HL-60/S4 treated with phorbol 12-myristate 13-acetate at 8.2 ng/mL for 4 days and 3 days (cell line): ENCODE results near the gene RNF44.
"Not testable (repeated sequence)": the region's sequence is repeated elsewhere in the genome, so short reads cannot be mapped to it uniquely, and the experiment has no call there.

Source experiments
- in situ Hi-C: fragments of 300-500 bp; cut with MboI; formaldehyde crosslinking; loops from 2 replicates; pipeline ENCODE4 v1.15.0; 2022; ENCODE audit warnings: low sequenced_read_pairs

The RNF44 gene

DNA sequence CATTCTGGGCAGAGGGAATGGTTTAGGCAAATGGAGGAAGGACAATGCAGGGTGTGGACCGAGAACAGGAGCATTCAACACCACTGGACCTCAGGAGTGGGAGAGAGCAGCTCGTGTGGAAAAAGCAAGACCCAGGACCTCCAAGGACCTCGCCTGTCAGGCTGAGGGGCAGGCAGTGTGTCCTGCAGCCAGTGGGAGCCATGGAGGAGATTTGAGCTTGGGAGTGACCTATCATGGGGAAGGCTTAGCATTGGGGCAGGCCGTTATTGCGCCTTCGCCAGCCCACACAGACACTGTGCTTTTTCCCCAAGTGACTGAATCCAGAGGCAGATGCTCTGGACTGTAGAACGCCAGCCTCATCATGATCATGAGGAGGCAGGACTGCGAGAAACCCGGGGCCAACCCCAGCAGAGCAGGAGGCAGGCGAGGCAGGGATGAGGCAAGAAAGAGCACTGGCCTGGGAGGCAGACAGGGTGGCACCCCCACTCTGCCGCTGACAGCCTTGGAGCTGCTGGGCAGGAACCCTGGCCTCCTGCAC is 15.2 kb upstream of the RNF44 start:
- in situ Hi-C loops, result no loop called here

DNA sequence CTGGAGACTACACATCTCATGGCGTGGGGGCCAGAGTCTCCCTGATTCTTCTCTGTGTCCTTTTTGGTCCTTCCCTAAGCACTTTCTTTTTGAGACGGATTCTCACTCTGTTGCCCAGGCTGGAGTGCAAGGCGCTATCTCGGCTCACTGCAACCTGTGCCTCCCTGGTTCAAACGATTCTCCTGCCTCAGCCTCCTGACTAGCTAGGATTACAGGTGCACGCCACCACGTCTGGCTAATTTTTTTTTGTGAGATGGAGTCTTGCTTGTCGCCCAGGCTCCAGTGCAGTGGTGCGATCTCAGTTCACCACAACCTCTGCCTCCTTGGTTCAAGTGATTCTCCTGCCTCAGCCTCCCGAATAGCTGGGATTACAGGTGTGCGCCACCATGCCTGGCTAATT is 13.7 kb upstream of the RNF44 start:
- in situ Hi-C loops, result not testable (repeated sequence)

DNA sequence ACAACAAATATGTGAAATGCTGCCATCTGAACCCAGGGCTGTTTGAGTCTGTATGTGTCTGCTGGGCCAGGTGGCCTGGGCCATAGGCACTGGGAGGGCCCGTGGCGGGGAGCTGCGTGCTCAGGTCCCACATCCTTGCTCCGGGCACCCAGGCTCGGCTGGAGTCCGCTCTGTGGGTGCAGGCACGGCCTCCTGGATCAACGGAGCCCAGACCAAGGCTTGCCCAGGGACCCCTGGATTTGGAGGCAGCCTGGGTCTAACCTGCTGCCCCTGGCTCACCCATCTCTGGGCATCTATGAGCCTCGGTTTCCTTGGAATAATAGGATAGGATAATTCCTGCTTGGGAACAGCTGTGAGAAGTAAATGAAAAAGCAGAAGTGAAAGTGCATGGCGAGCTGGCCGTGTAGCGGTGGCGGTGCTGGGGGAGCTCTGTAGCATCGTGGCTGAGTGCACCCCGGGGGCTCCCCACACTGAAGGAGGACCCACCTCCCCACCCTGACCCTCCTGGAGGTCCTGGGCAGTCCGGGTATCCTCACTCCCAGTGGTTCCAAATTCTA is 13.2 kb upstream of the RNF44 start:
- in situ Hi-C loops, result no loop called here

DNA sequence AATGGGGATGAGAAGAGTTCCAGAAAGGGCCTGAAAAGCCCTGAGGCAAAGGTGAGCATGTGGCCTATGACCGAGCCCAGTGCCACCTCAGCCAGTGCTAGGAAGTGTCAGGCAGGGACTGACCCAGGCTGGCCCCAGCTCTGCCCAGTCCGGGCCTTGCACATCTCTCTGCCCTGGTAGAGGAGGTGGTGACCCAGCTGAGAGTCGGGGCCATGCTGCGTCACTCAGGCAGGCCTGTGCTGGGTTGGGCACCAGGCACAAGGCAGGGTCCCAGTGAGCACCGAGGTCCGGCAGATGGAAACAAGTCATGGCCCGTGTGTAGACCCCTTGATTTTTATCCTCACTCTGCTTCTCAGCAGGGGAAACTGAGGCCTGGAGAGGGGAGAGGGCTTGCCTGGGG is 12.7 kb upstream of the RNF44 start:
- in situ Hi-C loops, result no loop called here

DNA sequence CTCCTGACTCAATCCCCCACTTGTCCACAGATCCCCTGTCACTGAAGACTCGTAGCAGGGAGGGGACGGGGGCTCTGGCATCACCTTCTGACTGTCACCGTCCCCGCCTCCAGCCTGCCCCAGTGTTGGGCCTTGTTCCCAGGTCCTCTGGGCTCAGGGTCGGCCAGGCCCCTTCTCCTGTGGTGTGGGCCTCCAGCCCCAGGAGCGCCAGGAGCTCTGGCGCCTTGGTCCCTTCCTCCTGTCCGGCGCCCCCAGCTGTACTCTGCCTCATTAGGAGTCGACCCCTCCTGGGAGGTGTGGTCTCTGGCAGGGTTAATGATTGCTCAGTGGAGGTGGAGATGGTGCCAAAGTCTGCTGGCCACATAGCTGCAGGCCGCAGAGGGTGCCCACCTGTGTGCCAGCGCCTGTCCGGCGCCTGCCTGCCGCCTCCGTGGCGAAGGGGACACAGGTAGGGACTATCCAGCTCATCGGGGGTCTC is 11.8 kb upstream of the RNF44 start, which contains the start of gene CDHR2:
Gene CDHR2 (plus strand): TSS at position 376 of the 478 bp plus-strand sequence. CDS start 16,011 bp downstream, outside the sequence.
- in situ Hi-C loops, result no loop called here

DNA sequence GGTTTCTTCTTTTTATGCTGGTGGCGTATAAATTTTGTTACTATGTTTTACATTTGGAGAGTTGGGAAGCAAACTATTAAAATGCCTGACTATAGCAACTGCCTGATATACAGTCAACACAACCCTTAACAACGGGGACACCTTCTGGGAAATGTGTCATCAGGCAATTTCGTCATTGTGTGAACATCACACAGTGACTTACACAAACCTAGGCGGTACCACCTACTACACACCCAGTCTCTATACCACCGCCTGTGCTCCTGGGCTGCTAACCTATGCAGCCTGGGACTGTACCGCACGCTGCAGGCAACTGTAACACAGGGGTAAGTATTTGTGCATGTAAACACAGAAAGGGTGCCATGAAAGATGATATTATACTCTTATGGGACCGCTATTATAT is 10.6 kb upstream of the RNF44 start:
- in situ Hi-C loops, result no loop called here

DNA sequence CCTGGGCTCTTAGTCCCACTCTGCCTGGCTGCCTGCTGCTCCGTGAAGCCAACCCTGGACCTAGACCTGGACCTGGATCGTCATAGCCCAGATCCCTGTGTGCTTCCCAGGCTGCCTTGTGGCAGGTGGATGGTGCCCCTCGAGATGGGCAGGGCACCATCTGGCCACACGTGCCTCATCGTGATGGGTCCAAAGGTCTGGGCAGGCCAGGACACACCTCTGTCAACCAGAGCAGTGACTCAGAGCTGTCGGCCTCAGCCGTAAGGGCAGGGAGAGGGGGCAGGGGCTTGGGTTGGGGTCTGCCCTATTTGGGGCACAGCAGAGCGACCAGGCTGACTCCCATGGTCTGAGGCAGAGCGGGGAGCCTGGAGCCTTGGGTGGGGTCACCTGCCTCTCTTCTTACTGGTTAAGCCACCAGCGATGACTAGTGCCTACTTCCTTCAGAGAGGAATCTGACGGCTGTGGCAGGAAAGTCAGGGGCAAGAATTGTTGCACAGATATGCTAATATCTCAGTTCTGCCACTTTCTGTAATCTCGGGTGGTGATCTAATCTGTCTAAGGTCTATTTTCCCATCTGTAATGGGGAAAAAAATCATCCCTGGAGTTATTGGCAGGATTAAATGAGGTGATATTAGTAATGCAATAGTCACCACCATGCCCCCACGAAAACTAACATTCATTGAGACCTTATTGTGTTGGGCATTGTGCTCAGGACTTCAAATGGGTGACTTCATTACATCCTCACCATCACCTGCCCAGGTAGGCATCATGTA is 8.7 kb upstream of the RNF44 start:
- in situ Hi-C loops, result no loop called here

DNA sequence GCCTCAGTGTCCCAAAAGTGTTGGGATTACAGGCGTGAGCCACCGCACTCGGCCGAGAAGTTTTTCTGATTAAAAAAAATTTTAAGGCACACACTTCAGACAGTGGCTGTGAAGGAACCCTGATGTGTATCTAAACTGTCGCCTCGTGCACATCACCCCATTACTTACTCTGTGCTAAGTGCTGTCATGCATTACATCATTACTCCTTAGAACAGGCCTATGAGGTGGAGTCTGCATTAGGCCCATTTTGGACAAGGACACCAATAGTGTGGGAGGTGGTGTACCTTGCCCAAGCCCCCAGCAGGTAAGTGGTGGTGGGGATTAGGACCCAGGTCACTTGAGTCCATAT is 8.2 kb upstream of the RNF44 start:
- in situ Hi-C loops, result no loop called here

DNA sequence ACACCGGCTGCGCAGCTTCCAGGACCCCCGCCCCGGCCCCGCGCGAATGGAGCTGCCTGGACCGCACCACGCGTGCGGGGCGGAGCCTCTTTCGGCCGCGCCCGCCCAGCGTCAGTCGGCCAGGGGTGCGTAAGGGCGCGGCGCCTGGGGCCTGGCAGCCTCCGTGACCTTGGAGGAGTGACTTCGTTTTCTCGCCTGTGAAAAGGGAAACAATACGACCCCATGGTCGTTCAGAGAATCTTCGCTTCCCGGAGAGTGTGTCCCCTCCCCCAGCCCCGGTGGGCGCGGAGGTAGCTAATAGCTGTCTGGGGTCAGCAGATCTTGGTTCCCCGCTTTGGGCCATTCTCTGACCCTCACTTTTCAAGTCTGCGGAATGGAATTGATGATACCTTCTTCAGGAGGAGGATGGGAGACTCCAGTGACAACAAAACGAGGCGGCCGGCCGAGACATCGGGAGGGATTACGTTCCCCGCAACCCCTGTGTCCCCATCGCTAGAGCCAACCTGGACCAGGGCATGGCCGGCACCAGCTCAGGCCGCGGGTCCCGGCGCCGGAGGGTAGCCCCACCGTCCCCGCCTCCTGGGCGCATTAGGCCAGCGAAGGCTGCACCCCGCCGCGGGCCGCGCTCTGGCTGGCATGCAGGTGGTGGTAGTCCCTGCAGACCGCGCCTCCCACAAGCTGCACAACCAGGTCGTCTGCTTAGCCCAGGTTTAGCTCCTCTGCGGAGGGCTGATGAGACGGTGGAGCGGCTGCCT is 6.4 kb upstream of the RNF44 start:
- in situ Hi-C loops, result no loop called here

DNA sequence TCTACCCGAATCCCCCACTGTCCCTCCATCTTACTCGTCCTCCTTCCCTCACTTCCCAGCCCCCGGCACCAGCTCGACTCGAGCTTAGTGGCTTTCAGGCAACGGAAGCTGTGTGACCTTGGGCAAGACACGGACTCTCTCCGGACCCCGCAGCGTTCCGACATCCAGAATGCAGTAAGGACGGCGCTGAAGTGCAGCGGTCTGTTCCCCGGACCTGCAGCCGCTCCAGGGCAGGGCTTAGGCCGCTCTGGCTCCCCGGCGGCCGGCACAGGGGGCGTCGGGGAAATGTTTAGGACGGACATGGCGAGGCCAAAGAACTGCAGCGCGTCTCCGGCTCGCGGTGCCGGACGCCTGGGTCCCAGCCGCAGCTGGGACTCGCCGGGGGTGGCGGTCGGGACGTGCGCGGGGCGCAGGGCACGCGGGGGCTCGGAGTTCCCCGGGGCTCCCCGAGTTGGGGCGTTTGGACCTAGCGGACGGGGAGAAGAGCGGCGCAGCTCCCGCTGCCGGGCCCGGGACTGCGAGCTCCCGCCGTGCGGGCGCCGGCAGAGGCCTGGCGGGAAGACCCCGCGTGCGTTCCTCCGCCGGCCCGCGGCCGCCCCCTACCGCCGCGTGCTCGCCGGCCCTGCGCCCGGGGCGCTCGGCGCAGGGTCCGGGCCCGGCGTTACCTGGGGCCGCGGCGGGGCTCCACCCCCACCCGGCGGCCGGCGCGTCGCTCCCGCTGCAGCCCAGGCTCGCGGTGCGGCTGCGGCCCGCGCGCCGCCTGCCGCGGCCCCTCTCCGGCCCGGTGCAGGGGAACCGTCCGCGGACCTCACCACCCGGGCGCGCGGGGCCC is 5.6 kb upstream of the RNF44 start:
- in situ Hi-C loops, result no loop called here

DNA sequence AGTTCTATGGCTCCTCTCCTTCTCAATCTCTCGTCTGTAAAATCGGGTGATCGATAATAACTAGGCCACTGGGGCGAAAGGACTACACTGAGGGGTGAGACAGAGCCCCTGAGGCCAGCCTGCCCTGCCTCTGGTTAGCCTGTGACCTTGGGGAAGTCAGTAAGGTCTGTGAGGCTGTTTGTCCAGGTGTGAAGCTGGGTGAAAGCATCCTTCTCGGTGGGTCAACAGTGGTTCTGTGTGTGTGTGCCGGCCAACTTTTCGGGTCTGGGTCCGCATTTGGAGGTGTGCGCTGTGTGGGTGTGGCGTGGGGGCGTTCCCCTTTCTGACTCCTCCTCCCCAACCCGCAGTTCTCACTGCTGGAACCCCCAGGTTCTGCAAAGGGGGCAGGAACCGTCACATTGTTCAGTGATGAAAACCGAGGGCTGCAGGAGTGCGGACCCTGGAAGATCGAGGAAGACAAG is 5.0 kb upstream of the RNF44 start:
- in situ Hi-C loops, result no loop called here

DNA sequence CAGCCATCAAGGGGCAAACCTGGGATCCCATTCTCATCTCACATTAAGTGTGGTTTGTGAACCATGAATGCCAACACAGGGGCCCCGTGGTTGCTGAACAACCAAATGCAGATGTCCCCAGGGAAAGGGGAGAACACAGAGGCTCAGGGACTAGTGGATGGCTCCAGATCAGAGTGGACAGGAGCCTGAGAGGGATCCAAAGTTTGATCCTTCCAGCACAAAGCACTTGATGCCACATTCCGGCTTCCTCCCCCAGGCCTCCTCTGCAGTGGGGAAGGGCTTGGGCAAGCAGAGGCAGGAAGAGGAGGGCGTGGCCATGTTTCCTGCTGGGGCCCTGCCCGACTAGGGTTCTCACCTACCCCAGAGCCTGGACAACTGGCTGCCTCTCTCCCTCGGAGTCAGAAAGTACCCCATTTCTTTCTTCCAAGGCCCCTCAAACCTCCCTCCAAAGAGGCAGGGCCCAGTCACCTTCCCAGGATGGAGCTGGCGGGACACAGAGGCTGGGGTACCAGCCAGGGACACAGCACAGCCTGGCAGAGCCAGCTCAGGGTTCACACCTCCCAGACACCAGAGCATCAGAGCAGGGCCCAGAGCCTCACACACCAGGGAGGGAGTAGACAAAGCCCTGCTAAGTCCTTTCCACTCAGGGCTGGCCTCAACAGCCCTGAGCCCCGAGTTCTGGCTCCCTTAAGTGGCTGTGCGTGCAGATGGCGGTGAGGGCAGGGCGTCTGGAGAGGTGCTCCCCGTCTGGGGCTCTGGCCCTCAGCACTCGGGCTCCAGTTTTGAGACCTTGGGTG is 4.3 kb upstream of the RNF44 start:
- in situ Hi-C loops, result no loop called here

DNA sequence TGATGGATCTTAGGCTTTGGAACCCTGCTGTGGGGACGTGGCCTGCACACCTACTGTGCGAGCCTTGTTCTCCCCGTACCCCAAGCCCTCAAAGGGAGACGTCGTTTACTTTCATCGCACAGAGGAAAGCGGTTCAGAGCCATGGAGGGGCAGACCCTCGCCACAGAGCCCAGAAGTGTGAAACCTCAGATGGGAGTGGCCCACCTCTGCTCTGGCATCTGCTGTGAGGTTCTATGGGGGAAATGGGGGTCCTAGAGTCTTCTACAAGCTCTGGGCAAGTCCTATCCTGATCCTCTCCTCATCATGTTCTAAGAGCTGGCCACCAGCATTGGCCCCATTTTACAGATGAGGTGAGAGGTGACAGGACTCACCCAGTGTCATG is 3.7 kb upstream of the RNF44 start:
- in situ Hi-C loops, result no loop called here

DNA sequence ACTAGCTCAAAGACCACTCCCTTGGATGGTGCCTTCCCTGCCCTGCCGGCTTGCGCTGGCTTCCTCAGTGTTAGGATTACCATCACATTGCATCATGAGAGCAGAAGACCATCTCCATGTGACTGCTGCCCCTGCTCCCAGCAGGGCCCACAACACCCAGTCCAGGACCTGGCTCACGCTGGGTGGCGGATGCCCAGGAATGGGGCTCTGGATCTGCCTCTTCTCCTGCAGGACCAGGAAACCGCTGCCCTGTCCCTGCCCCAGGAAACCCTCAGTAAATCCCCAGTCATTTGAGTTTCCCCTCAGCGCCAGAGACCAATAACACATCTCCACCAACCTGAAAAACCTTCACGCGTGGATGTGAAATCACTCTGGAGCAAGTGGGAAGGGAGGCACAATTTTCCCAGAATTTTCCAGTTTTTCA is 3.3 kb upstream of the RNF44 start:
- in situ Hi-C loops, result no loop called here

DNA sequence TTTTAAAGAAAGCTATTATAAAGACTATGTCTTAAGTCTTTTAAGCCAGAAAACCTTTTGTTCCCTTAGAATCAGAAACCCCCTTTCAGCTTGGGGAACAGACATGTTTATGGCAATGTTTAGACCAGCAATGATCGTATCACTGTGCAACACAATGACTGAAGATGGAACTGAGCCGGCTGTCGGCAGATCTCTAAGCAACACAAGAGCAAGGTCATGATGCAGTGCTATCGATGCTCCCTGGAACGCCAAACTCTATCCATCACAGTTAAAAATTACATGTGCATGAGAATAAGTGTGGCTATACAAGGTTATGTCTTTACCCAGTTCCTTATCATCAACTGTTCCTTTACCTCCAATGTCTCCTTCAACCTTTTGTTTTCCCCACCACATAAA is 1.8 kb upstream of the RNF44 start:
- in situ Hi-C loops, result no loop called here

DNA sequence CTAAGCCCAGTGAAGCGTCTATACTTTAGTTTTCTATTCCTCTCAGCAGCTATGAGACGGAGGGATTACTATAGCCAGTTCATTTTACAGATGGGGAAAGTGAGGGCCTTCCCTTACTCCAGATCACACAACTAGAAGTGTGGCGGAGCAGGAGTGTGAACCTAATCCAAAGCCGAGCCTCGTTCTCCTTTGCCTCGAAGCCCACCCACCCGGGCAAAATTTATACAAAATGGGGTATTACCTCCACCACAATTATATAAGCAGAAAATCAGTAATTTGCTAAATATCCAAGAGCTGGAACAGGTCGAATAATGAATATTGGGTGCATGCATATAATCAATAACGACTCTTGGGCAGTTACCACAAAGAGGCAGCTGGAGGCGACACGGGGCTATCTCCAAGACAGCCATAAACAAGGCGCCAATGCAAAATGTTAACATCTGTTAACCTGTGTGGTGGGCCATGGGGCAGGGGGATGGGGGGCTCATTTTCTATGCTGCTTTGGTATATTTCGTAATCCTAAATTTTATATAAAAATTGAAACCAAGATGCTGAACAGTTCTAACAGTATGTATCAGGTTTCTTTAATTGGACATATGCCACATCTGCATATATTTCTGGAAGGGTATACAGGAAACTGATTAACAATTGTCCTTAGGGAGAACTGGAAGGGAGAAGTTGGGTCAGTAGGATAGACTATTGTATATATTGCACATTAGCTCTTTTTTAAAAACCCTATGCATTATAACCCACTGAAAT is 1.2 kb upstream of the RNF44 start:
- in situ Hi-C loops, result no loop called here

DNA sequence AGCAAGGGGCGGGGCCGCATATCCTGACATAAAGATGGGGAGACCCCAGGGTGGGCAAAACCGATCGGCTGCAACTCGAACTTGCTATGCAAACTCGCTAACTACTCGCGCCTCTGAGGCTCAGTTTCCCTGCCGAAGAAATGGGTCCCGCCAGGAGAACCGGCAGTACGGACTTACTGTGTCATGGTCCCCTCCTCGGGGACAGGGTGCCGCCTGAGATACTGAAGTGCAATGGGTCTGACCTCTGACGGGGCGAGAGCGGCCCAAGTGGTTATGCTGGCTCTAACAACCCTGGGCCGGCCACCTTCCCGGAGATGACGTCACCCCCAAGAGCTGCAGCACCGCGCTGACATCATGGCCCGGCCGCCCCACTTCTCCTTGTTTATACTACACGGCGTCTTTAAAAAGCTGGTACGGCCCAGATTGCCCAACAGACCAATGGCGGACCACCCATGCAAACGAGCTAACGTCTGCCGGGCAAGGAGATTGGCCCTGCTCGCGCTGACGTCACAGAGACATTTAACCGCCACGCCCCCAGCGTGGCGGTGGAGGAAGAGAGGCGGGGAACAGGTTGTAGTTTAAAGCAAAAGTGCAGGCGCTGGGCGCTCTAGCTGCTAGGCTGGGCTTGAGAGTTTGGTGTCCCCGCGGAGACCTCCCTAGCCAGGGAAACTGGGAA is 490 bp upstream of the RNF44 start:
- in situ Hi-C loops, result no loop called here

DNA sequence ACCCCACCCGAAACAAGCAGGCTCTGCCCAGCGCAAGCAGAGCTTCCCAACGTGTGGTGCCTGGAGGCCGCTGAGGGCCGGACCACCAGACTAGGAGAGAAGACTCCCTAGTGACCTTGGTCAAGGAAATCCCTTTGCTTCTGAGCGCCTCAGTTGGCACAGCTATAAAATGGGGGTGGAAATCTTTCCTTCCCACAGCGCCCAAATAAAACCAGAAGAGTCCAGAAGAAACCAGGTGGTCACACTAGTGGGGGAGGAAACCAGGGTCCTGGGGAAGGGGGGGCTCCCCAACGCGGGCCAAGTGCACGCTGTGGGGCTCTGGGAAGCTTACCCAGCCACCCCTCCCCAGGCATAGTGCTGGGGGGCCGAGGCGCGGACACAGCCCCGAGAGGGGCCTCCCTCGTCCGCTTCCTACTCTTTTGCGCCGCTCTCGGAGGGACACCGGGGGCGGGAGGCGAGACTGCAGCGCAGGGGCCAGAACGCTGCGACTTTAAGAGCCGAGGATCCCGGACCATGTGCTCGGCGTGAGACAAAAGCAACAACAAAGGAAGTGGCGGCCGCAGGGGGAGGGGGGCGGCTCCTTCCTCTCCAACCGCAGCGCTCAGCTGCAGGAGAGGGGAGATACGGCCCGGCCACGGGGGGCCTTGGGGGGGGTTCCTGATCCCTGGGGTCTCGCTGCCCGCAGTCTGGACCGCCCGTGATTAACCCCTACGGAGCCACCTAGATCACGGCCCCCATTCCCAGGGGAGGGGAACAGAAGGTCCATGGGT is 885 bp downstream of the RNF44 start:
- in situ Hi-C loops, result no loop called here
